Gastrocnemius medialis (tissue), 4 donors: ENCODE data around the gene CRYGA.

Experiments
- POLR2A ChIP-seq, 2 donors: fragments of 450-650 bp; IDR thresholded peaks; one replicate each; pipeline ENCODE4 v1.6.1; 2017; ENCODE audit warnings: antibody characterized with exemption in 2 of 2, mild to moderate bottlenecking in 2 of 2, moderate library complexity in 2 of 2
- TF ChIP-seq, protein P1 (sequence below), 5 experiments: fragments of 450-650 bp in 3 of 5; fragments of 200-600 bp in 2 of 5; sonication (generic) in 2 of 5; IDR thresholded peaks in 4 of 5; conservative IDR thresholded peaks in 1 of 5; 1 replicate in 4 of 5; 2 replicates in 1 of 5; pipeline ENCODE4 v1.5.1; 2016 to 2019; ENCODE audit warnings: antibody characterized with exemption in 5 of 5, mild to moderate bottlenecking in 3 of 5, moderate library complexity in 3 of 5

DNA sequence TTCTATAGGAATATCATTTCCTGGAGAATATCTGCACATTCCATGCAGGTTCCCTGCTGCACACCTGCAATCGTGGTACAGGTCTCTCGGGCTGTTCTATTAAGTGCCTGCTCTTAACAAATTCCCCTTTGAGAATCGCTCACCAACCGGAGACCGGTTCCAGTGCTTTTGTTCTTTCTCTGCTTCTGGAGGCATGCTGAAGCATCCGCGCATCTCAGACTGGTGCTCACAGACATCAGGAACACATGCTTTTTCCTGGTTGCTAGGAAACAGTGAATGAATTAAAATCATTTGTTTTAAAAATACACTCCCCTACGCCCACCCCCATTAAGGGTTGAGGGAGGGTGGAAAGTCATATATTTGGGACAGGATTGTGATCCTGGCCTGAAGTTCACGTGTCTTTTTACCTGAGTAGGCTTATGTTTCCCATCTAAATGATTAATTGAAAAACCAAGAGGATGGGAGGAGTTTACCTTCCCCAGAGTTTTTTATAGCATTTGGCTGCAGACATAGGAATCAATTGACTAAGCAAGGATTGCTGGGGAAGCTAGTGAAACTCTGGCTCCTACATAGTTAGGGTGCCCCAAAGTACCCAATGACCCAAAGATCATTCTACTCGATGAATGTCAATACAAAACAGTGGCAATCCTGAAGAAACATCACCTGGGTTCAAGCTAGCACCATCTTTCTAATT lies 26.6 kb upstream of the CRYGA start, which contains the start of gene C2orf80:
- TF ChIP-seq, protein P1, sequence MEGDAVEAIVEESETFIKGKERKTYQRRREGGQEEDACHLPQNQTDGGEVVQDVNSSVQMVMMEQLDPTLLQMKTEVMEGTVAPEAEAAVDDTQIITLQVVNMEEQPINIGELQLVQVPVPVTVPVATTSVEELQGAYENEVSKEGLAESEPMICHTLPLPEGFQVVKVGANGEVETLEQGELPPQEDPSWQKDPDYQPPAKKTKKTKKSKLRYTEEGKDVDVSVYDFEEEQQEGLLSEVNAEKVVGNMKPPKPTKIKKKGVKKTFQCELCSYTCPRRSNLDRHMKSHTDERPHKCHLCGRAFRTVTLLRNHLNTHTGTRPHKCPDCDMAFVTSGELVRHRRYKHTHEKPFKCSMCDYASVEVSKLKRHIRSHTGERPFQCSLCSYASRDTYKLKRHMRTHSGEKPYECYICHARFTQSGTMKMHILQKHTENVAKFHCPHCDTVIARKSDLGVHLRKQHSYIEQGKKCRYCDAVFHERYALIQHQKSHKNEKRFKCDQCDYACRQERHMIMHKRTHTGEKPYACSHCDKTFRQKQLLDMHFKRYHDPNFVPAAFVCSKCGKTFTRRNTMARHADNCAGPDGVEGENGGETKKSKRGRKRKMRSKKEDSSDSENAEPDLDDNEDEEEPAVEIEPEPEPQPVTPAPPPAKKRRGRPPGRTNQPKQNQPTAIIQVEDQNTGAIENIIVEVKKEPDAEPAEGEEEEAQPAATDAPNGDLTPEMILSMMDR (IDR thresholded peaks at IDR 0.05 in 4 of 5, conservative IDR thresholded peaks at IDR 0.05 in 1 of 5), result no peak
- no peak for TF ChIP-seq POLR2A (IDR thresholded peaks at IDR 0.05)
